Type B pancreatic cell (in vitro differentiated cells): ENCODE data around the gene BAG1. TPM values are rescaled to one million over a fixed set of nuclear protein-coding genes. Genes with fewer than 3 reads are reported as not detected.

Source experiments
- DNase-seq: peaks from one replicate; pipeline ENCODE4 v3.0.0; 2021; ENCODE audit warnings: mixed read lengths; ENCODE audit not compliant: unreplicated experiment; ENCODE audit errors: extremely low spot score
- H3K27ac Mint-ChIP-seq: 2 replicates; pipeline ENCODE4 v1.8.0; 2021; ENCODE audit warnings: mild to moderate bottlenecking, mixed read lengths
- H3K27me3 Mint-ChIP-seq: 2 replicates; pipeline ENCODE4 v1.8.0; 2021; ENCODE audit warnings: mixed read lengths
- H3K36me3 Mint-ChIP-seq: 2 replicates; pipeline ENCODE4 v1.8.0; 2021; ENCODE audit warnings: mixed read lengths
- H3K4me1 Mint-ChIP-seq: one replicate; pipeline ENCODE4 v1.8.0; 2021; ENCODE audit warnings: mixed read lengths; ENCODE audit not compliant: unreplicated experiment
- H3K4me3 Mint-ChIP-seq: 2 replicates; pipeline ENCODE4 v1.8.0; 2021; ENCODE audit warnings: mild to moderate bottlenecking, mixed read lengths
- H3K9me3 Mint-ChIP-seq: 2 replicates; pipeline ENCODE4 v1.8.0; 2021; ENCODE audit warnings: mixed read lengths
- CTCF ChIP-seq: fragments of 200-600 bp; sonication (generic); conservative IDR thresholded peaks from 2 replicates; pipeline ENCODE4 v1.5.0; 2021; ENCODE audit warnings: antibody characterized with exemption, mild to moderate bottlenecking
- total RNA-seq: library from RNA; stranded (reverse); gene quantifications from 2 replicates; pipeline ENCODE4 v1.2.1, GENCODE V29; 2021; ENCODE audit warnings: low replicate concordance

The BAG1 gene
- total RNA-seq, 1 donor from 2014 or later: 92.6 TPM

DNA sequence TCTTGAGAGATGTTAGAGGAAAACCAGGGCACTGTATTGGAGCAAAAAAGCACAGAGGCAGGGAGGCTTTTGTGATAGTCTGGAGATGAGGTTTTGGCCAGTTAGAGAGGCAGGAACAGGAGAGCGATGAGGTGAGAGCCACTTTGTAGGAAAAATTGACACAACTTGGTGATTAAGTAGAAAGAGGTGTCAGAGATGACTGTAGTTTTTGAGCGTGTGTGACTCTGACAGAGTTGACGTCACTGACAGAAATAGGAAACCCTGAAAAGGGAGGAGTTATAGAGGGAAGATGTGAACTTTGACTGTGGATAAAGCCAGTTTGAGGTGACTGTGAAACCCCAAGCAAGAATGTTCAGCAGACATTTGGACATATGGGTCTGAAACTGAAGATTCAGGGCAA, 41.5 kb upstream of the BAG1 start:
- no peak for DNase-seq
- no peak for TF ChIP-seq CTCF

GRCh38 chr9:33304362-33304761, 39.9 kb upstream of the BAG1 start:
- no peak for TF ChIP-seq CTCF
- no peak for DNase-seq
- no peak overlapping the region for H3K27ac Mint-ChIP-seq
- H3K4me1 Mint-ChIP-seq: no peaks in the 10 kb centered on the region
- peaks cover 26% of the 10 kb centered on the region for H3K36me3 Mint-ChIP-seq
- no peaks in the 10 kb centered on the region for H3K27me3 Mint-ChIP-seq
- H3K4me3 Mint-ChIP-seq: no peak overlapping the region
- no peaks in the 10 kb centered on the region for H3K9me3 Mint-ChIP-seq

More for the DNA sequence above, 41.5 kb upstream of the BAG1 start:
- Mint-ChIP-seq H3K27me3 (no peaks in the 10 kb centered on the region), H3K4me3 (no peak overlapping the region), H3K36me3 (peaks cover 20% of the 10 kb centered on the region), H3K4me1 (no peaks in the 10 kb centered on the region), H3K27ac (no peak overlapping the region), H3K9me3 (no peaks in the 10 kb centered on the region)

GRCh38 chr9:33300546-33300945, 36.0 kb upstream of the BAG1 start:
- H3K27ac Mint-ChIP-seq: no peak overlapping the region

DNA sequence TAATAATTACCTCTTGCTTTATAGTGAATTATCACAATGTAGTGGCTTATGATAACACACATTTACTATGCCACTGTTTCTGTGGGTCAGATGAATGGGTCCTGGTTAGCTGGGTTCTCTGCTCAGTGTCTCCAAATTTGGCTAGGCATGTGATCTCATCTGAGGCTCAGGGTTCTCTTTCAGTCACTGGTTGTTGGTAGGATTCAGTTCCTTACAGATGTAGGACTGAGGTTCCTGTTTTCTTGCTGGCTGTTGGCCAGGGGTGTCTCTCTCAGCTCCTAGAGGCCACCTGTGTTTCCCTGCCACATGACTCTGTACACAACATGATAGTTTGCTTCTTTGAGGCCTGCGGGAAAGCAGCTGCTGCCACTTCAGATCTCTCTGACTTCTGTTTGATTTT, 32.9 kb upstream of the BAG1 start:
- peaks cover 36% of the 10 kb centered on the region for H3K36me3 Mint-ChIP-seq
- H3K9me3 Mint-ChIP-seq: no peaks in the 10 kb centered on the region
- TF ChIP-seq CTCF: no peak
- peak overlapping the region; percentile 64 for H3K27ac Mint-ChIP-seq
- DNase-seq: no peak
- peak overlapping the region; percentile 18 for H3K4me3 Mint-ChIP-seq
- H3K27me3 Mint-ChIP-seq: no peaks in the 10 kb centered on the region
- peaks cover 31% of the 10 kb centered on the region for H3K4me1 Mint-ChIP-seq

More at GRCh38 chr9:33300546-33300945, 36.0 kb upstream of the BAG1 start:
- no peaks in the 10 kb centered on the region for H3K9me3 Mint-ChIP-seq
- H3K4me3 Mint-ChIP-seq: no peak overlapping the region
- no peak for TF ChIP-seq CTCF
- no peaks in the 10 kb centered on the region for H3K27me3 Mint-ChIP-seq
- H3K36me3 Mint-ChIP-seq: peaks cover 38% of the 10 kb centered on the region
- no peak for DNase-seq
- H3K4me1 Mint-ChIP-seq: peaks cover 21% of the 10 kb centered on the region

GRCh38 chr9:33295571-33295970, 31.1 kb upstream of the BAG1 start:
- no peak for TF ChIP-seq CTCF
- H3K27me3 Mint-ChIP-seq: no peaks in the 10 kb centered on the region
- peaks cover 43% of the 10 kb centered on the region for H3K4me1 Mint-ChIP-seq
- H3K36me3 Mint-ChIP-seq: peaks cover 34% of the 10 kb centered on the region
- H3K27ac Mint-ChIP-seq: no peak overlapping the region
- no peak overlapping the region for H3K4me3 Mint-ChIP-seq
- no peak for DNase-seq
- H3K9me3 Mint-ChIP-seq: no peaks in the 10 kb centered on the region
